Measurements from ENCODE around the gene KRABD2.

KRABD2 gene

DNA sequence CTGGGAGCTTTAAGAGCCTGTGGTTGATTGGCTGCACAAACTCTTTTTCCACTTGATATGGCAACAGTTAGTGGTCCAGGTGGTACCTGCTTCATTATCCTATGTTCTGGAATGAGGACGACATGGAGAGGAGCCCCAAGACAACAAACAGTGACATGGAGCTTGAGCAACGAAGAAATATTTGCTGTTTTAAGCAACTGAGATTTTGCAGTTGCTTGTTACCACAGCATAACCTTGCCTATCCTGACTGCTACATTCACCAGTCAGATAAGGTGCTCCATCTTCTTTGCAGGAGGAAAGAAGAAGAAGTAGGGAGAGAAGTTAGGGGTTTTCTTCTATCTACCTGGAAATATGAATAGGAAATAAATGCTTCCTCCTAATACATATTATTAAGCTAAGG is 44.4 kb downstream of the KRABD2 start:
- no peak for DNase-seq (ENCODE audit: extremely low read depth, low read depth)
- TF ChIP-seq CTCF (IDR thresholded peaks at IDR 0.05; ENCODE audit: low read depth, low read length) = no peak

DNA sequence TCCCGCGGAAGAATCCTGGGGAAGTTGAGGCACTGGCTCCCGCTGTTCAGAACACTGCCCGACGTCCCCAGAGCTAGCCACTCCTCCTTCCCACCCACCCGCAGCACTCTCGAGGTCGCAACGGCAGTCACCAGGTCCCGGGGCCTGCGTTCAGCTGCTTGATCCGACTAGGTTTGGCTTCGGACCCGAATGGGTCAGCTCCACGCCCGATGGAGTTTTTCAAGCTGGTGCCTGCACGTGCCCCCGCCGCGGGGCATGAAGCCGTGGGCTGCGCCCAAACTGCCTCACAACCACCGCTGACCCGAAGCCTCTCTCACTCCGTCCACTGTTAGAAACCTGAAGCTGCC is 49.2 kb downstream of the KRABD2 start:
- TF ChIP-seq CTCF (IDR thresholded peaks at IDR 0.05; ENCODE audit: low read depth, low read length) = no peak
- no peak for DNase-seq (ENCODE audit: extremely low read depth, low read depth)
